NCI-H187 treated with DMSO at 0.1 percent for 48 hours (cell line): ENCODE results near the gene PHF8.

Experiments used
- DNase-seq: peaks from one replicate; lab custom pipeline; 2025; lab: John Stamatoyannopoulos, UW

The PHF8 gene

GRCh38 chrX:54044126-54044876 lies at the start of gene PHF8:
PHF8 (minus strand) TSS chrX:54044473; CDS start chrX:54042728, 1,745 bp downstream.
- DNase-seq: peak; percentile 71

DNA sequence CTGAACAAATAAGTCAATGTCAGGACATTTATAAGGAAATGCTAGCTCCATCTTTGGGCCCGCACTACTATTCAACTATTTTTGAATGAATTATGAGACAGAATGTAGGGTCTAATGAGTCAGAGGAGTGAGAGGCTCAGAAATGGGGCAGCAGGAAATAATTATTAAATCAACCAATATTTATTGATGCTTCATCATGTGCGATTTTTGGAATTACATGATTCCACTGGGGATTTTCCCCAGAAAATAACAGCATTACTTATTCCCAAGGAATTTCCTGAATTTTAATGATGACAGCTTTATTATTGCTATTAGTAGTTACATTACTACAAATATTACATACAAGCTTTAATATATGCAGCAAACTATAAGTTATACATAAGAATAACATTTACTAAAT lies 49.3 kb upstream of the PHF8 start:
- DNase-seq: no peak

DNA sequence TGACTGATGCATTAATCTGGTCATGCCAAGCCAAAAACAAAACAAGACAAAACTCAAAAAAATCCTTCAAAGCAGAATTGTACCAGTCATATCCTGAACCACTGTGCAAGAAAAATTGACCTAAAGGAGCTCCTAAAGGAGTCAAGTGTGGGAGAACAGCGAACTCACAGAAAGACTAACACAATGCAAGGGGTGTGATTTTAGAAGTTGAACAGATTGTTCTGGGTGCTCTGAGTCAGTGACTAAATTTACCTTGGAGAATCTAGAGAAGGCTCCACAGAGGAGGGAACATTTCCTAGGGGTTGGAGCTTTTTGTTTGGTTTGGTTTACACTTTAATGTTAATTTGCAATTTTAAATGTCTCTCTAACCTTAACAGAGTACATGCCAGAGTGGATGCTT lies 48.9 kb upstream of the PHF8 start:
- DNase-seq: no peak

DNA sequence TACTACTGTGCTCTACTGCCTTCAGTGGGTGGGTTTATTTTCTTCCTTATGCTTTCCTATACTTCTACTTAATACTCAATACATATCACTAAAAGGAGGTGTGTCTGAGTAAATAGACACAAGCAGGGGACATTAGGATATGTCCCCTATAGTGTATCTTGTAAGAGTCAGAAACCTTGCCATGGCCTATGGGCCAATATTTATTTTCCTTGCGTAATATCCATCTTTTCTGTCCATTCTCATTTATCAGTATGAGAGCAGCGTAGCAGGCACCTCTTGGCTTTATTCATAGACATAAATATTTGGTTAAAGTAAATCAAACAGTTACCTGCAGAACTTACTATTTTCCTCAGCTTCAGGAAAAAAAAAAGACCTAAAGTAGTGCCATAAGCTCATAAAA lies 46.6 kb upstream of the PHF8 start:
- DNase-seq: no peak

DNA sequence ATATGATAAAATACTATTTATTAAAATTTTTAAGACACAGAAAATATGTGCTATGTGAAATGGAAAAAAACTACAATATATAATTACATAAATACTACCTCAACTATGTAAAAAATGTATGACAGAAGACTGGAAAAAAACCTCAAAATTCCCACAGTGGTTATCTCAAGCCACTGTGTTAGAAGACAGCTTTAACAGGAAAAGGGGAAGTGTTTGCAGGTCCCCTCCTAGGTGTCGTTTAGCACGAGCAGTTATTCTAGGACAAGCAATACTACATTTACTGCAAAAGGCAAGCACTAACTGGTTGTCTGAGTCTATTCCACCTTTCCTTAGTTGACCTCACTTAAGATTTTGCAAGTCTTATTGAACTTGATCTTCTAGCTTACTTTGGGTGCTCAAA lies 44.9 kb upstream of the PHF8 start:
- DNase-seq: no peak

DNA sequence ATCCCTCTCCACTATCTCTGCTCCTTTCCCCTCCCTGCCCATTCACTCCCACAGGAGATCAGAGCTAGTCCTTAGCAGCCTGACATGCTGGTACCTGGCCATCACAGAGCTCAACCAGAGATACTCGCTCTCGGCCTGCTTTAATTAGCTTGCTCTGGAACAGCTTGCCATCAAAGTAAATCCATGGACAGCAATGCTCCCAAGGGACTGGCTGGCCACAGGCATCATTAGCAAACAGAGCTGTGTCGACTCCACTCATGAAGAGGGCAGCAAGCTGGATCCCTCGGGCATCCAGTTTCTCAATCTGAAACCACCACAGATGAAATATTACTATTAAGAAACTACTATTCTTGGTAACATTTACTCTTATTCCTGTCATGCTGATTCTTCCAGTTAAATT lies 43.4 kb upstream of the PHF8 start:
- no peak for DNase-seq

GRCh38 chrX:54085666-54086065 lies 41.4 kb upstream of the PHF8 start:
- DNase-seq: no peak

GRCh38 chrX:54076903-54077302 lies 32.6 kb upstream of the PHF8 start:
- DNase-seq: no peak

DNA sequence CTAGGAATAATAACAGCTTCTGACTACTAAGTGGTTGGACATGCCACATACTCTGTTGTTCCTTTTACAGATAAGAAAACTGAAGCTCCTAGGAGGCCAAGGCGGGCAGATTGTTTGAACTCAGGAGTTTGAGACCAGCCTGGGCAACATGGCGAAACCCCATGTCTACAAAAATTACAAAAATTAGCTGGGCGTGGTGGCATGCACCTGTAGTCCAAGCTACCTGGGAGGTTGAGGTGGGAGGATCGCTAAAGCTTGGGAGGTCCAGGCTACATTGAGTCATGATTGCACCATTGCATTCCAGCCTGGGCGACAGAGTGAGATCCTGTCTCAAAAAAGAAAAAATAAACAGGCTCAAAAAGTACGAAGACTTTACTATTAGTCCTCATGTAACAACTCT lies 30.6 kb upstream of the PHF8 start:
- DNase-seq: no peak

GRCh38 chrX:54067766-54068165 lies 23.5 kb upstream of the PHF8 start:
- DNase-seq: no peak

- DNase-seq: no peak
Observed at GRCh38 chrX:54066841-54067240, 22.6 kb upstream of the PHF8 start.

- DNase-seq: no peak
Observed at GRCh38 chrX:54064564-54064963, 20.3 kb upstream of the PHF8 start.

- no peak for DNase-seq
Observed at GRCh38 chrX:54063361-54063760, 19.1 kb upstream of the PHF8 start.

- no peak for DNase-seq
Observed at GRCh38 chrX:54049801-54050200, 5.5 kb upstream of the PHF8 start.

- DNase-seq: no peak
Observed at GRCh38 chrX:54048412-54048811, 4.1 kb upstream of the PHF8 start.

DNA sequence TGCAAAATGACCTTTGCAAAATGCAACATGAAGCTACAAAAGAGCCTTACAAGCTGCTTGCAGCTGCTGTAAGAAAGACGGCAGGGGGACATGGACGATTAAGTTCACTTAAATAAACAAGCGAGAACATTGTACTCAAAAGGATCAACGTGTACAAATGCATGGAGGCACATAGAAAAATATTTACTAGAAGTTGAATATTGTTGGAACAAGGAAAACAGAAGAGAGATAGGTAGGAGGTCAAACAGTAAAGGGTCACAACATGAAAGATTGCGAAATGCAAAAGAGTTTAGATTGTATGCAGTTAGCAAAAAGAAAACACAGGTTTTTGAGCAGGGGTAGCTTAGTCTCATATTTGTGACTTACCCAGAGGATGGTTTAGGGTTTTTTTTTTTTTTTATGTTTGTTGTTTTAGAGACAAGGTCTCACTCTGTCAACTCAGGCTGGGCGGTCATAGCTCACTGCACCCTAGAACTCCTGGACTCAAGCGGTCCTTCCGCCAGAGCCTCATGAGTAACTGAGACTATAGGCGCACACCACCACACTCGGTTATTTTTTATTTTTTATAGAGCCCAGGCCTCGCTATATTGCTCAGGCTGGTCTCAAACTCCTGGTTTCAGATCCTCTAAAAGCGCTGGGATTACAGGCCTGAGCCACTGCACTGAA lies 1.4 kb upstream of the PHF8 start:
- DNase-seq: no peak

GRCh38 chrX:54044877-54045338 lies 635 bp upstream of the PHF8 start:
- no peak for DNase-seq

GRCh38 chrX:54043541-54044125 lies 640 bp downstream of the PHF8 start:
- DNase-seq: no peak

DNA sequence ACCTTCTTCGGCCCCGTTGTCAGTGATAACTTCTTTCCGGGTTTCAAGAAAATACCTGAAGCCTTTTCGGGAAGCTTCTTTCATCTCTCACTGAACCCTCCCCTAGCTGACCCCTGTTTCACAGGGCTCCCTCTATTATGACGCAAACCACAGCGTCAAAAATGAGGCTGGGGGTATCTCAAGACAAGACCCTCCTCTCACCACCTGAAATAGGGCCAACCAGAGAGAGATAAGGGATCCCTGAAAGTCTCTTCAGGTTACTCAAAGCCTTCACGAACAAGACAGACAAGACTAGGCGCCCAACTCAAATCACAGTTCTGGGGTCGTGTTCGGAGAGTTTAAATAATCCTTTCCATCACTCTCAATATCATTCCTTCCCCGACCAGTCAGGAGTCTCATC lies 1.2 kb downstream of the PHF8 start:
- DNase-seq: no peak

DNA sequence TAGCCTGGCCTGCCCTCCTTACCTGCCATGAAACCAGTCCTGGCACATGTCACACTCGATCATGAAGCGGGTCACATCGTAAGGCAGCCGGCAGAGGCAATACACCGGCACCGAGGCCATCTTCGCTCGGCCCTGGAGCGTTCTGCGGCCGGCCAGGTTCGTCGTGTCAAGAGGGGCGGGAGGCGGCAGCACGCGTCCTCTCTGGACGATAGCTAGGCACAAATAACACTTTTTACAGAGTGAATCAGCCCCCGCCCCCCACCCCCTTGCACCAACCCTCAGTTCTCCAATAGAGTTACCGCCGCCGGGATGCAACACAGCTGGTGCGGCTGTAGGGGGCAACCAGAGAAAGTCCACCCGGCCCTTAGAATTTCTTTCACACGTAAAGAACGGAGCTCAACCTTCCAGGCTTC lies 1.7 kb downstream of the PHF8 start:
- DNase-seq: no peak

- no peak for DNase-seq
Observed at GRCh38 chrX:54030329-54030728, 13.9 kb downstream of the PHF8 start.

DNA sequence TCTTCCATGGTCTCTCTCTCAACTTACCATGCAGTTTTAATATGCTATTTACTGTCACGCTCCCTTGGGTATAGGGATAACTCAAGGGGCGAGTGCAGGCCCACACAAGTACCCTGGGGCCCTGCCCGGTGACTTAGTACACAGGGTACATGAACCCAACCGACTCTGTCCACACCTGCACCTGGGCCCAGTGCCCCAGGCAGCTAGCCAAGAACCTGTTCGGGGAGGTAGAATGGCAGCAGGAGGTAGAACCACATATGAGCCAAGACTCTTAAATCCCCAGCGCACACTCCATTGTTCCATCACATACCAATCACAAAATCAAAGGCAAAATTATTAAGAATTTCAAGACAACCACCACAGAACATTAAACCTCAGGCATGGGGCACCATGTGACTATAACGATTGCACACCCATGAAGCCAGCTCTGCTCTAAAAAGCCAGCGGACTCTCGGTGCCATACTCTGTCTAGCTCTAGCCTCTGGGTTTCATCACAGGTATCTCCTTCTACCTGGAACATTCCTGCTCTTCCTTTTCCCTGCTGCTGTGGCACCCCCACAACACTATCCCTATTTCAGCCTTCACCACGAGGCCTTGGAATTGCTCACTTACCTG lies 14.6 kb downstream of the PHF8 start:
- no peak for DNase-seq

DNA sequence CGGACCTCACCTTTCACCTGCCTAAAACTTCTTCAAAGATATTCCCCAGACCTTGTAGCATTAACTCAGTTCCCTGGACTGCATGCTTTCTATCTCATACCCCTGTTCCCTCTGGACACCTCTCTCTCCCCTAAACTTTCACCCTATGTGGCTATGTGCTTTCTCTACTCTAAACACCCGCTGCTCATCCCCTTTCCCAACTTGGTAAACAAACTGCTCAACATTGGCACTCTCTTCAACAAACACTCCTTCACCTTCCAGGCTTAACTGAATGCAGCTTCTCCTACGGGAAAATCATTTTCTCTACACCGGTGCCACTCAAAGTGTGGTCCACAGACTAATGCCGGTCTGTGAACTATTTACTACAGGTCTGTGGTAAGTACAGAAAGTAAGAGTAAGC lies 19.9 kb downstream of the PHF8 start:
- no peak for DNase-seq
